MM.1S (cell line): ENCODE results near the gene TTC7B.

ENCODE experiments used
- DNase-seq: peaks from one replicate; pipeline ENCODE4 v3.0.0-alpha.2; 2015
- H2AFZ ChIP-seq: fragments of 300-600 bp; sonication (generic); 2 replicates; pipeline ENCODE4 v1.6.0; 2016; ENCODE audit warnings: antibody characterized with exemption, low read length
- H3F3A ChIP-seq: fragments of 300-600 bp; sonication (generic); 2 replicates; pipeline ENCODE4 v1.6.1; 2016; ENCODE audit warnings: mild to moderate bottlenecking, antibody characterized with exemption, low read length, moderate library complexity, mixed read lengths; ENCODE audit not compliant: insufficient read depth
- H3K27ac ChIP-seq: fragments of 300-600 bp; sonication (generic); 2 replicates; pipeline ENCODE4 v1.5.1; 2016; ENCODE audit warnings: mild to moderate bottlenecking, low read length
- H3K27me3 ChIP-seq: fragments of 300-600 bp; sonication (generic); replicated peaks from 2 replicates; pipeline ENCODE4 v1.6.0; 2016; ENCODE audit warnings: low read length; ENCODE audit not compliant: insufficient read depth
- H3K36me3 ChIP-seq: fragments of 300-600 bp; sonication (generic); replicated peaks from 2 replicates; pipeline ENCODE4 v1.6.1; 2016; ENCODE audit warnings: mild to moderate bottlenecking, low read length, mixed read lengths; ENCODE audit not compliant: insufficient read depth
- H3K4me1 ChIP-seq: fragments of 300-600 bp; sonication (generic); 2 replicates; pipeline ENCODE4 v1.6.1; 2016; ENCODE audit warnings: low read length, mixed read lengths
- H3K4me2 ChIP-seq: fragments of 300-600 bp; sonication (generic); 2 replicates; pipeline ENCODE4 v1.6.0; 2016; ENCODE audit warnings: low read depth, low read length
- H3K4me3 ChIP-seq: fragments of 300-600 bp; sonication (generic); 2 replicates; pipeline ENCODE4 v1.5.1; 2016; ENCODE audit warnings: low read length, mixed read lengths
- H3K79me2 ChIP-seq: fragments of 300-600 bp; sonication (generic); 2 replicates; pipeline ENCODE4 v1.6.1; 2016; ENCODE audit warnings: mixed run types, low read length, mixed read lengths
- H3K9ac ChIP-seq: fragments of 300-600 bp; sonication (generic); 2 replicates; pipeline ENCODE4 v1.6.1; 2016; ENCODE audit warnings: low read length, mixed read lengths
- H3K9me2 ChIP-seq: fragments of 300-600 bp; sonication (generic); replicated peaks from 2 replicates; pipeline ENCODE4 v1.6.1; 2016; ENCODE audit warnings: mild to moderate bottlenecking, low read length, mixed read lengths; ENCODE audit not compliant: insufficient read depth
- H3K9me3 ChIP-seq: fragments of 300-600 bp; sonication (generic); replicated peaks from 2 replicates; pipeline ENCODE4 v1.6.1; 2016; ENCODE audit warnings: mild to moderate bottlenecking, low read length, mixed read lengths; ENCODE audit not compliant: insufficient read depth
- H4K20me1 ChIP-seq: fragments of 300-600 bp; sonication (generic); 2 replicates; pipeline ENCODE4 v1.6.1; 2016; ENCODE audit warnings: mild to moderate bottlenecking, low read length, moderate library complexity, mixed read lengths; ENCODE audit not compliant: insufficient read depth
- CTCF ChIP-seq: fragments of 300-600 bp; sonication (generic); IDR thresholded peaks from 2 replicates; pipeline ENCODE4 v1.5.1; 2016; ENCODE audit warnings: antibody characterized with exemption, low read length, mixed read lengths
- EZH2 ChIP-seq: fragments of 300-600 bp; sonication (generic); optimal IDR thresholded peaks from 2 replicates; pipeline ENCODE3; 2017; ENCODE audit warnings: low read depth, mild to moderate bottlenecking, antibody characterized with exemption, low read length, mixed read lengths
- EZH2phosphoT487 ChIP-seq: fragments of 300-600 bp; sonication (generic); IDR thresholded peaks from 2 replicates; pipeline ENCODE4 v1.6.1; 2018; ENCODE audit warnings: antibody characterized with exemption, low read length

Gene TTC7B

DNA sequence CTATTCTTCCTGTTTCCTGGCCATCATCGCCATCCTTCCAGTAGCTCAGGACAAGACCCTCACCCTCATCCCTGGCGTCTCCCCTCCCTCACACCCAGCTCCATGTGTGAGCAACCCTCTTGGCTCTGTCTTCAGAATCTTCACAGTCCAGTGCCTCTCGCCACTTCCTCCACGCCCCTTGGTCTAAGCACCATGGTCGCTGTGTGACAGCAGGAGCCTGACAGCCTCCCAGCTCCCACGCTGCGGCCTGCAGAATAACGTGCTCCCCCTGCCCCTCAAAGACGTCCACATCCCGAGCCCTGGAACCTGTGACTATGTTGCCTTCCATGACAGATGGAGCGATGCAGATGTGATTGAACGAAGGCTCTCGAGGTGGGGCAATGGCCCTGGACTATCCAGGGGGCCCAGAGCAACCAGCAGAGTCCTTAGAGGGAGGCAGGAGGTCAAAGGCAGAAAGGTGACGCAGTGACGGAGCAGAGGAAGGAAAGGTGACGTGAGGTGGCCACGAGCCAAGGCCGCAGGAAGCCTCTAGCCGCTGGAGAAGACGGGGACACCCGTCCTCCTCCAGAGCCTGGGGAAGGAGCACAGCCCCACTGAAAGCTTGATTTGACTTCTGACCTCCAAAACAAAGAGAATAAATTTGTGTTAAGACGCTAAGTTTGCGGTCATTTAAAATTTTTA lies 279.6 kb downstream of the TTC7B start:
- no peak overlapping the region for H3K4me2 ChIP-seq
- no peak overlapping the region for H3K4me3 ChIP-seq
- TF ChIP-seq EZH2phosphoT487: no peak
- TF ChIP-seq CTCF: no peak
- no peak for TF ChIP-seq EZH2
- no peak for DNase-seq
- H3K36me3 ChIP-seq: no peaks in the 10 kb centered on the region
- no peaks in the 10 kb centered on the region for H3K4me1 ChIP-seq
- H3K9me2 ChIP-seq: no peaks in the 10 kb centered on the region
- H3K9me3 ChIP-seq: no peaks in the 10 kb centered on the region
- no peaks in the 10 kb centered on the region for H3K79me2 ChIP-seq
- H3K27me3 ChIP-seq: no peaks in the 10 kb centered on the region
- H3F3A ChIP-seq: no peaks in the 10 kb centered on the region
- no peak overlapping the region for H2AFZ ChIP-seq
- no peaks in the 10 kb centered on the region for H4K20me1 ChIP-seq
- no peak overlapping the region for H3K27ac ChIP-seq
- no peak overlapping the region for H3K9ac ChIP-seq

DNA sequence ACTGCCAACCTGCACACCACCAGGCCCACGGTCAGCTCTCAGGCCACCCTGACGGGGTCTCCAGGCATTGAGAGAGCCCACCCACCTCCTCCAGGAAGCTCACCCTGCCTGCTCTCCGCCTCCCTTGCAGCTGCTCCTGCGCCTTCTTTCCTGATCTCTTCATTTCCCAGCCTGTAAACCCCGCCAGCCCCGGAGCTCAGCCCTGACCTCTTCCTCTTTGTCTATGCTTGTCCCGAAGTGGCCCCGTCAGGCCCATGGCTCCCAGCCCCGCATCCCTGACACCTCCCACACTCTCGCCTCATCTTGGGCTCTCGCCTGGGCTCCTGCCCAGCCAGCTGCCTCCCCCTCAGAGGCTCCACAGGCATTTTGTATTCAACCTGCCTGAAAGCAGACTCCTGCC lies 280.1 kb downstream of the TTC7B start:
- no peak for DNase-seq
- Histone ChIP-seq H3K79me2 (no peaks in the 10 kb centered on the region), H2AFZ (no peak overlapping the region), H3K27ac (no peak overlapping the region), H3K4me2 (no peak overlapping the region), H3K9me3 (no peaks in the 10 kb centered on the region), H3K27me3 (no peaks in the 10 kb centered on the region), H3K9ac (no peak overlapping the region), H3K36me3 (no peaks in the 10 kb centered on the region), H3K4me3 (no peak overlapping the region), H3K4me1 (no peaks in the 10 kb centered on the region), H4K20me1 (no peaks in the 10 kb centered on the region), H3F3A (no peaks in the 10 kb centered on the region), H3K9me2 (no peaks in the 10 kb centered on the region)
- TF ChIP-seq CTCF (no peak), EZH2 (no peak), EZH2phosphoT487 (no peak)

- no peaks in the 10 kb centered on the region for H3K27me3 ChIP-seq
- H3F3A ChIP-seq: no peaks in the 10 kb centered on the region
- no peaks in the 10 kb centered on the region for H3K4me1 ChIP-seq
- H2AFZ ChIP-seq: no peak overlapping the region
- no peaks in the 10 kb centered on the region for H4K20me1 ChIP-seq
- H3K9me2 ChIP-seq: no peaks in the 10 kb centered on the region
- DNase-seq: no peak
- H3K4me2 ChIP-seq: no peak overlapping the region
- no peaks in the 10 kb centered on the region for H3K79me2 ChIP-seq
- H3K9ac ChIP-seq: no peak overlapping the region
- no peak overlapping the region for H3K4me3 ChIP-seq
- TF ChIP-seq CTCF: no peak
- no peak for TF ChIP-seq EZH2
- TF ChIP-seq EZH2phosphoT487: no peak
- H3K9me3 ChIP-seq: no peaks in the 10 kb centered on the region
- no peak overlapping the region for H3K27ac ChIP-seq
- H3K36me3 ChIP-seq: no peaks in the 10 kb centered on the region
Observed at GRCh38 chr14:90535556-90536090, 280.6 kb downstream of the TTC7B start.
